ENCODE results near the gene LSR.

LSR gene

GRCh38 chr19:35225951-35226350 is 22.9 kb upstream of the LSR start:
- no peak for DNase-seq (ENCODE audit: low read depth)
- no peak for TF ChIP-seq CTCF (IDR thresholded peaks at IDR 0.05; ENCODE audit: control insufficient read depth, extremely low read depth, insufficient read depth)
- no peak overlapping the region for H3K4me3 ChIP-seq (ENCODE audit: low read depth, low read length)

- no peak overlapping the region for H3K4me3 ChIP-seq (ENCODE audit: low read depth, low read length)
- no peak for TF ChIP-seq CTCF (IDR thresholded peaks at IDR 0.05; ENCODE audit: control insufficient read depth, extremely low read depth, insufficient read depth)
- no peak for DNase-seq (ENCODE audit: low read depth)
Observed at GRCh38 chr19:35226748-35227147, 22.1 kb upstream of the LSR start.

- TF ChIP-seq CTCF (IDR thresholded peaks at IDR 0.05; ENCODE audit: control insufficient read depth, extremely low read depth, insufficient read depth): no peak
- H3K4me3 ChIP-seq (ENCODE audit: low read depth, low read length): no peak within 1 kb of the TSS
- no peak for DNase-seq (ENCODE audit: low read depth)
Observed at GRCh38 chr19:35228177-35228930, 20.4 kb upstream of the LSR start, which contains the start of gene FAM187B. Gene FAM187B, minus strand, starts transcription at chr19:35228739. Its CDS starts 59 bp downstream, at chr19:35228680.

- TF ChIP-seq CTCF (IDR thresholded peaks at IDR 0.05; ENCODE audit: control insufficient read depth, extremely low read depth, insufficient read depth): no peak
- DNase-seq (ENCODE audit: low read depth): no peak
- H3K4me3 ChIP-seq (ENCODE audit: low read depth, low read length): no peak overlapping the region
Observed at GRCh38 chr19:35229601-35230000, 19.2 kb upstream of the LSR start.

- TF ChIP-seq CTCF (IDR thresholded peaks at IDR 0.05; ENCODE audit: control insufficient read depth, extremely low read depth, insufficient read depth): no peak
- no peak overlapping the region for H3K4me3 ChIP-seq (ENCODE audit: low read depth, low read length)
Observed at GRCh38 chr19:35231956-35232645, 16.7 kb upstream of the LSR start.

GRCh38 chr19:35232912-35233311 is 15.9 kb upstream of the LSR start:
- DNase-seq (ENCODE audit: low read depth): no peak
- H3K4me3 ChIP-seq (ENCODE audit: low read depth, low read length): no peak overlapping the region
- TF ChIP-seq CTCF (IDR thresholded peaks at IDR 0.05; ENCODE audit: control insufficient read depth, extremely low read depth, insufficient read depth): no peak

More at GRCh38 chr19:35231956-35232645, 16.7 kb upstream of the LSR start:
- DNase-seq (ENCODE audit: low read depth): no peak
